ENCODE measurements around the gene FFAR2.

FFAR2 gene

GRCh38 chr19:35425682-35426081, 22.4 kb upstream of the FFAR2 start:
- DNase-seq (ENCODE audit: low read depth in 2 of 2) = no peak
- TF ChIP-seq CTCF (IDR thresholded peaks at IDR 0.05; ENCODE audit: low read depth, low read length) = no peak
- H3K4me3 ChIP-seq (replicated peaks in 1 of 2; ENCODE audit: low read depth in 2 of 2, low read length in 2 of 2) = no peak overlapping the region

DNA sequence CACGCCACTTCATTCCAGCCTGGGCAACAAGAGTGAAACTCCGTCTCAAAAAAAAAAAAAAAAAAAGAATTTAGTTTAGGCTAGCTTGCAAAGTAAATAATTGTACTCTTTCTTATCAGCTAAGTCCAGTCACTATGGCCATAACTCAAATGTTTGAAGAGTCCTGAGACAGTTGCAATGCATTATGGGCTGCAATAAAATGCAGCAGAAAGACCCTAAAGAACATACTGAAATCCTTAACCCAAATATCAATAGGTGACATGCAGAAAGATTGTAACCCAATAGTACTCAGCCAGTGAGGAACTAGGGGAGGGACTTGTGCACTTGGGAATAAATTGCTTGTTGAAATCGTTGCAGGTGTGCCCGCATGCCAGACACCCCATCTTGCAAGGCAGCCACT, 20.9 kb upstream of the FFAR2 start:
- no peak overlapping the region for H3K4me3 ChIP-seq (replicated peaks in 1 of 2; ENCODE audit: low read depth in 2 of 2, low read length in 2 of 2)
- no peak for DNase-seq (ENCODE audit: low read depth in 2 of 2)
- TF ChIP-seq CTCF (IDR thresholded peaks at IDR 0.05; ENCODE audit: low read depth, low read length) = no peak

GRCh38 chr19:35429698-35430408, 18.2 kb upstream of the FFAR2 start:
- TF ChIP-seq CTCF (IDR thresholded peaks at IDR 0.05; ENCODE audit: low read depth, low read length) = no peak

DNA sequence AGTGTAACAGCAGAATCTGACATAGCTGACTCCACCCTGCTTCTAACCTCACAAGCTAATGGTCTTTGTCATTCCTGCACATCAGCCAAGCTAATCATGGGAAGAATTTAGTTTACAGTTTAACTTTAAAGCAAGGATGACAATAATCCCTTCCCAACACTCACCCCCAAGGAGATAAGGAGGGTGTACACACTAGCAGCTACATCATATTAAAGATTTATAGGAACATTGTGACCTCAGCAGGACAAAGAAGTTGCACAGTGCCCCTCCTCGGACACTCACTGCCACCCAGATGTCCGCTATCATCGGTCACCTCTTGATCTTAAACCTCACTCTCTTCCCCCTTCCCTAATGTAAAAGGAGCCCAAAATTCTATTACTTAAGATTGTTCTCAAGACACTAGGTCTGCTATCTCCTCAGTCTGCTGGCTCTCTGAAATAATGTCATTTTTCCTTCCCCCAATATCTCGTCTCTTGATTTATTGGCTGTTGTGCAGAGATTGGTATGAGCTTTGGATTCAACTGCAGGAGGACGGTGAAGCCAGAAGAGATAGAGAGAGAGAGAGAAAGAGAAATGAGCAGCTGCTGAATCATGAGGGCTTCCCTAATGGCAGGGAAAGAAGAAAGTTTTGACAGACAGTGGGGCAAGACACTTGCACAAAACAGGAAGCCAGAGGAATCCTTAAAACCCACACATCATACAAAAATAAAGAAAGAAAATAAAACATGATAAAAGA, 17.5 kb upstream of the FFAR2 start:
- TF ChIP-seq CTCF (IDR thresholded peaks at IDR 0.05; ENCODE audit: low read depth, low read length) = no peak
- no peak overlapping the region for H3K4me3 ChIP-seq (replicated peaks in 1 of 2; ENCODE audit: low read depth in 2 of 2, low read length in 2 of 2)

More at GRCh38 chr19:35429698-35430408, 18.2 kb upstream of the FFAR2 start:
- H3K4me3 ChIP-seq (replicated peaks in 1 of 2; ENCODE audit: low read depth in 2 of 2, low read length in 2 of 2) = no peak overlapping the region
- peak in 1 of 2 donors; percentile 24 for DNase-seq (ENCODE audit: low read depth in 2 of 2)

GRCh38 chr19:35431145-35431807, 16.8 kb upstream of the FFAR2 start:
- no peak for TF ChIP-seq CTCF (IDR thresholded peaks at IDR 0.05; ENCODE audit: low read depth, low read length)
- no peak overlapping the region for H3K4me3 ChIP-seq (replicated peaks in 1 of 2; ENCODE audit: low read depth in 2 of 2, low read length in 2 of 2)
- DNase-seq (ENCODE audit: low read depth in 2 of 2) = peak in 1 of 2 donors; percentile 26

More for the DNA sequence above, 17.5 kb upstream of the FFAR2 start:
- DNase-seq (ENCODE audit: low read depth in 2 of 2) = peak in 1 of 2 donors; percentile 53

DNA sequence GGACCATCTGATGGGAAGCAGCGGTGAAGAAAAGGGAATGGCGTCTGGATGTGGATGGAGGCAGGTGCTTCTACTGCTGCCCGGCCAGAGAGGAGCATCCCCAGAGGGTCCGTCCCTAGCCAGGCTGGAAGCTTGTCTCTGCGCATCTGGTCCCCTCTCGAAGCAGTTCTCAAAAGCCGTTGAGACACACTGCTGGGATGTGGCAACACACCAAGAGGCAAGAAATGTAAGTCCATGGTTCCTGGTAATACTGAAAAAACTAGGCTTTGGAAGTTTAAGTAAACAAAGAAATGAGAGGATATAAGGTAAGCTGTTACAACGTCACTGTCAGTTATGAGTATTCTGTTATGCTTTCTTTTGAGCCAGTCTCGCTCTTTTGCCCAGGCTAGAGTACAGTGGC, 15.1 kb upstream of the FFAR2 start:
- no peak for DNase-seq (ENCODE audit: low read depth in 2 of 2)
- TF ChIP-seq CTCF (IDR thresholded peaks at IDR 0.05; ENCODE audit: low read depth, low read length) = no peak
- H3K4me3 ChIP-seq (replicated peaks in 1 of 2; ENCODE audit: low read depth in 2 of 2, low read length in 2 of 2) = no peak overlapping the region

Data from cardiac fibroblast (primary cell).